ENCODE results near the gene CRYBA4.

Gene CRYBA4

DNA sequence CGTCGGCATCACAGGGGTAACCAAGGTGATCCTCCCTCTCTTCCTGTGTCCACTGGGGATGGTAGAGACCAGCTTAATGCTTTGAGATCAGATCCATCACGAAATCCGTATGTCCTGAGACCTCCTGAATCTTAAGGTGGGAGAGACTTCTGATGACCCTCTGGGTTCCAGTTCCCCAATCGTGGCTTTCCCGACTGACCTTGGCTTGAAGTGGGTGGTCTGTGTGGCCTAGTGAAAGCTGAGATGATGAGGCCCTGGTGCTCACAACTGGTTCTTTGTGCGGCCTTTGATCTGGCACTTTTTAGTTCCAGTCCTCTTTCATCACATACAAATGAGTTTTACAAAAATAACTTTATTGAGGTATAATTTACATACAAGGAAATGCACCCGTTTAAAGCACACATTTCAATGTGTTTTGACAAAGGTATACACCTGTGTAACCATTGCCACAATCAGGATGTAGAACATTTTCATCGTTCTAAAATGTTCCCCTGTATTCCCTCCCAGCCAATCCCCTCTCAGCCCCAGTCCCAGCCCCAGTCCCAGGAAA, 41.7 kb downstream of the CRYBA4 start:
- no peak for DNase-seq

DNA sequence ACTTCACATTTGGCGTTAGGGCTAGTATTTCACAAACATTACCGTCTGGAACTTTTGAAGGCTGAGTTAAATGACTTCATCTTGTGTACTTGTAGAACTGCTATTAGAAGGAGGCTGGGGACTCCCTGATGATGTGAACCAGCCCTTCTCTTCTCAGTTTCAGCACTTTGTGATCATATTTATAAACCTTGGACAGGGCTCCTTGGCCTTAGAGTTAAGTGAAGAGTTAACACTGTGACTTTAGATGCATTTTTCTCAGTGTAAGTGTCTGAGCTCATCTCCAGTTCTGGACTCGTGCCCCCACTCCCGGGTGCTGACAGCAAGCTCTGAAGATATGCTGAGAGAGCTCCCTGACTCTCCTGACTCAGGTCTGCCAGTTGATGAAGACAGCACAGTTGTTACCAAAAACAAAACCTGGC, 44.1 kb downstream of the CRYBA4 start:
- no peak for DNase-seq

GRCh38 chr22:26667140-26667539, 45.4 kb downstream of the CRYBA4 start:
- no peak for DNase-seq

DNA sequence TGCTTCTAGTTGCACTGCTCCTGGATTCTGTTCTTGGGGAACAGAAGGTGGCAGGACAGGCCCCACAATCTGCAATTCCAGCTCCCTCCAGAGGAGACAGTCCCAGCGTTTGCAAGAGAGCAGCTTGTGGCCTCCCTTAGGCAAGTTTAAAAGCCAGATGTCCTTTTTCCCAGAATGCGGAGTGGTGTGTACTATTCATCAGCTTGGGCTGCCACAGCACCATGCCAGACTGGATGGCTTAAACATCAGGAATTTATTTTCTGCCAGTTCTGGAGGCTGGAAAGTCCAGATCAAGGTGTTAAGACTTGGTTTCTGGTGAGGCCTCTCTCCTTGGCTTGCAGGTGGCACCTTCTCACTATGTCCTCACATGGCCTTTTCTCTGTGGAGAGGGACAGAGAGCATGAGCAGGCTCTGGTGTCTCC, 47.3 kb downstream of the CRYBA4 start:
- DNase-seq: no peak

DNA sequence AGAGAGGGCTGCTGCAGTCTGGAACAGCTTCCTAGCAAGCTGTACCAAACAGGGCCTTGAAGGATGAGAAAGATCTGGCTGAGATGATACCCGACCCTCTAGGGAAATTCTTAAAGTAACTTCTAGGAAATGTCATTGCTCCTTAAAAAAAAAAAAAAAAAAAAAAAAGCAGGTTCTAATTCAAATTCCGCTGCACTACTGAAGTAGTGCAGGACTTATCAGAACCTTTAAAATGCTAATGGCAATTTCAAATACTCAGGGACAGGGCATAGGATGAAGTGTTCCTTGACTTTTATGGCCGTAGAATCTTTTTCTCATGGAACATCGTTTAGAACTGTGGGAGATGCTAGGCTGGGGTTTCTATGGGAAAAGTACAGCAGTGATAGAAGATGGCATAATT, 48.7 kb downstream of the CRYBA4 start:
- DNase-seq: no peak

DNA sequence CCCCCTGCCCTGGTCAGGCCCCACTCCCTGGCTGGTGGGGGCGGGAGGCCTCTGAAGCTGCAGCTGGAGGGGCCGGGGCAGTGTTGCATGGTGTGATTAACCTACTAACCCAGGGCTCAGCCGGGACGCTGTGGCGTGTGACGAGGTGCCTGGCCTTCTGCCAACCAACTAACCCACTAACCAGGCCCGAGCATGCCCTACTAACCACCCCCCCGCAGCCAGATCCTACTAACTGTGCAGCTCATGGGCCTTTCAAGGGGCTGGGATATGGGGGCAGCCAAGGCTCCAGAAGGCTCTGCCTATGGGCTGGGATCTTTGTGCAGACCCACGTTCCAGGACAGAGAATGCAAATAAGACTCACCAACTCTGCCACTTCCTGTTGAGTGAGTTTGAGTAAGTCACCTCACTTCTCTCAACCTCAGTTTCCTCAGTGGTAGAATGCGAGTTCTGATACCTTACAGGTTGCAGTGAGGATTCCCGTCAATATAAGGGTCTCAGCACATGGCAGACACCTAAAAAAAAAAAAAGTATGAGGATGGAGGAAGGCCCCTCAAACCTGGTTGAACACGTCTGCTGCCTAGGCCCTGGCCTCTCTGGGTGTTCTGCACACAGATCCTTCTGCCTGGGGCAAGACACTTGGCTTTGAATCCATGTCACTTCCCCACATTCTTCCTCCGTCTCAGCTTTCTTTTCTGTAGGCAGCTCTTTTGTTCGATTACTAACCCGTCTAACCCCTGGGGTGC, 49.7 kb downstream of the CRYBA4 start:
- peak; percentile 41 for DNase-seq

GRCh38 chr22:26672060-26672471, 50.3 kb downstream of the CRYBA4 start:
- peak; percentile 8 for DNase-seq

GRCh38 chr22:26672590-26673468, 51.1 kb downstream of the CRYBA4 start:
- DNase-seq: peak; percentile 45

DNA sequence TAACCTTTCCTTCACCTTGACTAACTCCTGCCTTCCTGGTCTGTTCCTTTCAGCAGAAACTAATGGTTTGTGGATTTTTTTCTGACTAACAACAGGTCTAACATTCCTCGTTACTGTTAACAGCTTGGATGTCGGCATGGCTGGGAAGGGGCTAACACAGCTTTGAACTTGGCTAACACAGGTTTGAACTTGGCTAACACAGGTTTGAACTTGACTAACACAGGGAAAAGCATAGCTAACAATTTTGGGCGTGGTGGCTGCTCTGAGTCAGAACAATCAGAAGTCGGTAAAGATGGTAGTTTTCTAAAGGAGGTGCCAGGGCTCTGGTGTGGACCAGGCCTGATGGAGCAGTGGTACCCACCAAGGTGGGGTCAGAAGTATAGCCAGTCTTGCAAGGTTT, 51.7 kb downstream of the CRYBA4 start:
- no peak for DNase-seq

DNA sequence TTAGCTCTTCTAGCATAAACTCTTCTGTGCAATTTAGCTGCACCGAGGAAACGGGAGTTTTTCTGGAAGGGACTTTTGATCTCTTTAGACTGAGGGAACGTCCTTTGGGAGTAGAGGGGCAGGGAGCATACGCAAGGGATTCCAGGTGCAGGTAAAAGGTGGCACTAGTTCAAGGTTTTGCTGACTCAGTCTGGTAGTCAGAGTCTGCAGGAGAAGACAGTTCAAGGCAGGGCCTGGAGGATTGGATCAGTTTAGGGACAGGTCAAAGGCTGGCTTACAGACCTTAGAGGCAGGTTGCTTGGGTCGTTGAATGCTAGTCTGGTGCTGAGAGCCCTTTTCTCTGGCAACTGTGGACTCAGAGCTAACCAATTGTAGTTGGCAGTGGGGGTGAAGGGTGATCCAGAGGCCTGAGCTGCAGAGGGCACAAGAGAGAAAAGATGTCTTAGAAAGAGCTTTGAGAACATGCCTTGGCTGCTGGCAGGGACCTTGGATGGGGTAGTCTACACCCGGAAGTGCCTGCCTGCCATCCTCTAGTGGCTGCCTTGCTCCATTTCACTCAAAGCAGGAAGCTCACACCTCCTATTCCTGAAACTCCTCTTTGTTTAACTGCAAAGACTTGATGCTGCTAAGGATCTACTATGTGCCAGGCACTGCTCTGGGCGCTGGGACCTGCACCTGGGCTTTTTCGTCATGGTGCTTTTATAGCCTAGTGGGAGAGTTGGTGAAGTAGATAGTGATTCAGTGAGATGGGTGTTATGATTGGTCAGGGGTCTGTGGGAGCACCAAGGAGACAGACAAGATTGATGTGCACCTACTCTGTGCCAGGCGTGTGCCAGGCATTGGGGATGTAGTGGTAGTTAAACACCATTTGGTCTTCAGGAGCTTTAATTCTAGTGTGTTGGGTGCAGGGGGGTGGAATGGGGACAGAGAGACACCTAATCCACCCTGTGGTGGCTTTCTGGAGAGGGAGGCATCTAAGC, 52.7 kb downstream of the CRYBA4 start:
- DNase-seq: no peak

GRCh38 chr22:26675687-26676268, 54.0 kb downstream of the CRYBA4 start:
- no peak for DNase-seq

GRCh38 chr22:26677217-26677616, 55.5 kb downstream of the CRYBA4 start:
- no peak for DNase-seq

- no peak for DNase-seq
These were observed 57.4 kb downstream of the CRYBA4 start for GRCh38 chr22:26679003-26679629.
